ENCODE data around the gene MAP2K7.
"Not testable (repeated sequence)": the region's sequence is repeated elsewhere in the genome, so short reads cannot be mapped to it uniquely, and the experiment has no call there.

Gene MAP2K7

DNA sequence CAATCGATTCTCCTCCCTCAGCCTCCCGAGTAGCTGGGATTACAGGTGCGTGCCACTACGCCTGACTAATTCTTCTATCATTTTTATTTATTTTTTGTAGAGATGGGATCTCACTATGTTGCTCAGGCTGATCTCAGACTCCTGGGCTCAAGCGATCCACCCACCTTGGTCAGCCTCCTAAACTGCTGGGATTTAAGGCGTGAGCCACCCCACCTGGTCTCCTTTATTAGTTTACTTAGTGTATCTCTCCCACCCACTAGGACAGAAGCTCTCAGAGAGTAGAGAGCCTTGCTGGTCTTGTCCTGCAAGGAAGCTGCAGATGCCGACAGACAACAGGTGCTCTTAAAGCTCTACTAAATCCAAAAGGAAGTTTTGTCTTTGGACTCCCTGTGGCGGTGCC is 17.9 kb upstream of the MAP2K7 start:
- no peak for DNase-seq

DNA sequence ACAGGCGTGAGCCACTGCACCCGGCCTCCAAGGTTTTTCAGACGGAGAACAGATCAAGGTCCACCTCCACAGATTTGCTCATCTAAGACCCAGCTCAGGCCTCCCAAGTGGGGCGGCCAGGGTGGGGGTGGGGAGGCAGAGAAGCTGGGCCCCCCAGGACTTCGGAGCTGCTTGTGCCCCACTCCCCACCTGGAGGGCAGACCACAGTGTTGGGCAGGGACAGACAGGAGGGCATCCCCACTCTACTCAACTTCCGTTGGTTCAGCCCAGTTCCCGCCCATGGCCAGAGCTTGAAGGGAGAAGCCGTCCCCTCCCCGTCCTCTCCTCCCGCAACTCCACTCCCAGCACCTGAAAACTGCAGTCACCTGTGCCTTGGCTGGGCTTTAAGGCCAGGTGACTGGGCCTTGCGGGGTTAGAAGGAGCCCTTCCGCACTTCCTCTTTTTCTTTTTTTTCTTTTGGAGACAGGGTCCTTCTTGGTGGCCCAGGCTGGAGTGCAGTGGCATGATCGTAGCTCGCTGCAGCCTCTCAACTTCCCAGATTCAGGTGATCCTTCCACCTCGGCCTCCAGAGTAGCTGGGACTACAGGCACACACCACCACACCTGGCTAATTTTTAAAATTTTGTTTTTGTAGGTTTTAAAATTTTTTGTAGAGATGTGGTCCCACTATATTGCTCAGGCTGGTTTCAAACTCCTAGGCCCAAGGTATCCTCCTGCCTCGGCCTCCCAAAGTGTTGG is 16.1 kb upstream of the MAP2K7 start:
- DNase-seq, result no peak

DNA sequence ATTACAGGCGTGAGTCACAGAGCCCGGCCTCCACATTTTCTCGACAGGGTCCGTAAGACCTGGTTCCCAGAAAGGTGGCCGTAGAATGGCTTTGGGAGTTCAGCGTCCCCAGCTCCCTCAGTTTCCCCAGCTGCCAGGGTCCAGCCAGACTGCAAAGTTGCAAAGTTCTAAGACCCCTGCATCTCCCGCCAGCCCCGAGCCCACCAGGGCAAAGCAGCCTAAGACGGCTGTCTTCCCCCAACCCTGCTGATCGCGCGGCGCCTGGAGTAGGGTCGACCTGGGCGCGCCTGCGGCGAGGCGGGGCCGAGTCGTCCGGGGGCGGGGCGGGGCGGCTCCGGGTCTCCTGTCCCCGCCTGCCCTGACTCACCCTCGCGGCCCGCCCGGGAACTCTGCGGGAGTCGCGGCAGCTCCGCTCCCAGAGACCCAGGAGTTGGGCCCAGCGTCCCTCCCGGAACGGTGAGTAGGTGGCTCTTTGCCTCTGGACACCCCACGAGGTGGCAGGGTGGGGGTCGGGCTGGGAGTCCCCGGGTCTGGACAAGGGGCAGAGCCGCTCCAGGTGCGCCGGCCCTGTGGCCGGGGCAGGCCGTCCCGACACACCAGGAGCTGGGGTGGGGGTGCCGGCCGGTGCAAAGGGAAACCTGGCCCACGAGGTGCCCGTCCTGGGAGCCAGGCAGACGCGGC is 15.4 kb upstream of the MAP2K7 start, which contains the start of gene LRRC8E:
Gene LRRC8E, plus strand, starts transcription at position 366 of the 681 bp plus-strand sequence. CDS start 7,094 bp downstream, outside the sequence.
- DNase-seq, result no peak

DNA sequence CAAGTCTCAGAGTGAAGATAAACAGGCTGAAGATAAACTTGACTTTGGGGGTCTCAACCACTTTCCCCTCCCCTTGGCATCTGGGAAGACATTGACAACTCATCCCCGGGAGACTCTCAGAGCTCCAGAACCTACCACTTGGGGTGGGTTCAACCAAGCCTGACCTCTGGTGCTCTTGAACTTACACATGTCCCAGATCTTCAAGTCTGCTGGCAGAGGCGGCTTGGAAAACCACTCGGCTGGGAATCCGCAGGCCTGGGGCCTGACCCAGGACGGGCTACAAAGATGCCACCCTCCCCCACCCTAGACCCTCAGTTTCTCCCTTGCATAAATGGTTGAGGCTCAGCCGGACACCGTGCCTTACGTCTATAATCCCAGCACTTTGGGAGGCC is 14.9 kb upstream of the MAP2K7 start:
- no peak for DNase-seq

DNA sequence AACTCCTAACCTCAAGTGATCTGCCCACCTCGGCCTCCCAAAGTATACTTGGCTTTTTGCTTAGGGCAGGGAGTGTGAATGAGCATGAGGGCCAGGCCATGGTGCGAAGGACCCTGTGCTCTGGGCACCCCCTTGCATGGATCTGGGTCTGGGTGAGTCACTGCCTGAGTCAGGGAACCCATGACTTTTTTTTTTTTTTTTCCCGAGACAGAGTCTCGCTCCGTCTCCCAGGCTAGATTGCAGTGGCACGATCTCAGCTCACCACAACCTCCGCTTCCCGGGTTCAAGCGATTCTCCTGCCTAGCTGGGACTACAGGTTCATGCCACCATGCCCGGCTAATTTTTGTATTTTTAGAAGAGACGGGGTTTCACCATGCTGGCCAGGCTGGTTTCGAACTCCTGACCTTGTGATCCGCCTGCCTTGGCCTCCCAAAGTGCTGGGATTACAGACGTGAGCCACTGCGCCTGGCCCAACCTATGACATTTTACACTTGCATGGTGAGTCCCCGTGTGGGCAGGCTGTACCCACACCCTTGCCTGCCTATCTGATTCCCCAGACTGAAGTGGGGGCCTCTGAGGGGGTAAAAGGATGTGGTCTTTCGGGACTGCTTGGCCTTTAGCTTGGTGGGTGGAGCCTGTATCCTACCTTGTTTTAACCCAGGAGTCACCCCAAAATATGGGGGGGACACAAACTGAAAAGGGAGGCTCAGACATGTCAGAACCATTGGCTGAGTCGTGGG is 10.1 kb upstream of the MAP2K7 start:
- not testable (repeated sequence) for DNase-seq

DNA sequence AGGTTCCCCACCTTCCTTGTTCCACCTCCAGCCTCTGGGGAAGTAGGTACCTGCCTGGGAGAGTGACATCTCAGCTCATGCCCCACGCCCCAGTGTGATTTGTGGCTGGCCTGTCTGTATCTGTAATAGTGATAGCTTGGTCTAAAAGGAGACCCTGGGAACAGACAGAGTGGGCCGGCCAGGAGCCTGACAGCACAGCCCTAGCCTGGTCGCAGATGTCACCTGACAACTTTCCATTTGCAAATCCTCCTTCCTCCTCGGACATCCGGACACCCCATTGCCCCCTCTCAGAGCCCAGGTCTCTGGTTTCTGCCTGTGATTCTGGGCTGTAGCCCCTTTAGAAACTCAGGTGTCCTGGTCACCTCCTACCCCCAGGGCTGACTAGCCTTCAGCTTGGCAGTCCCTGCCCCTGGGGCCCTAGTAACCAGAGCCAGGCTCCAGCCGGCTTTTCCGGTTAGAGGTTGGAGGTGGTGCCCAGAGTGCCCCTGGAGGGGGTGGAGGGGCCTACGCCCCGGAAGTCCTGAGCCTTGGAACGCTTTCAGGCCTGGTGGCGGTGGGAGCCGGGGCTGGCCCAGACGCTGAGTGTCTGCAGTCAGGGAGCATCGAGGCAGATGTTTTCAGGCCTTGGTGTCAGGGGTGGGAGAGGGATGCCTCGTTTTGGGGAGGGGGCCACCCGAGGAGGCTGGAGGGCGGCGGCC is 8.9 kb upstream of the MAP2K7 start:
- no peak for DNase-seq

DNA sequence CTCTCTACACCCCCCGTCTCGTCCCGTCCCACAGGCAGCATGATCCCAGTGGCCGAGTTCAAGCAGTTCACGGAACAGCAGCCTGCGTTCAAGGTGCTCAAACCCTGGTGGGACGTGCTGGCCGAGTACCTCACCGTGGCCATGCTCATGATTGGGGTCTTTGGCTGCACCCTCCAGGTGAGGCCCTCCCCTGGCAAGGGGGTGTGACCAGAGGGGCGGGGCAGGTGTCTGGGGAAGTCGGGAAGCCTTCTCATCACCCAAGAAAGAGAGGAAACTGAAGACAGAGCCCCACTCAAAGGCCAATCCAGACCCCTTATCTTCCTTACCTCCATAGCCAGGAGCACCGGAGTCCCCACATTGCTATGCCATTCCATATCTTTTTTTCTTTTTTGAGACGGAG is 8.1 kb upstream of the MAP2K7 start:
- no peak for DNase-seq

DNA sequence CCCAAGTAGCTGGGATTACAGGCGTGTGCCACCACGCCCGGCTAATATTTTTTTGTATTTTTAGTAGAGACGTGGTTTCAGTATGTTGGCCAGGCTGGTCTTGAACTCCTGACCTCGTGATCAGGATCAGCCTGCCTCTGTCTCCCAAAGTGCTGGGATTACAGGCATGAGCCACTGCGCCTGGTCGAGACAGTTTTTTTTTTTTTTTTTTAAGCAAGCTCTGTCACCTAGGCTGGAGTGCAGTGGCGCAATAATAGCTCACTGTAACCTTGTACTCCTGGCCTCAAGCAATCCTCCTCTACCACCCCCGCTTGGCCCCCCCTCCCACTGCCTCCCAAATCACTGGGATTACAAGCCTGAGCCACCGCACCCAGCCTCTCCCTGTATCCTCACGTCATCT is 6.4 kb upstream of the MAP2K7 start:
- no peak for DNase-seq

DNA sequence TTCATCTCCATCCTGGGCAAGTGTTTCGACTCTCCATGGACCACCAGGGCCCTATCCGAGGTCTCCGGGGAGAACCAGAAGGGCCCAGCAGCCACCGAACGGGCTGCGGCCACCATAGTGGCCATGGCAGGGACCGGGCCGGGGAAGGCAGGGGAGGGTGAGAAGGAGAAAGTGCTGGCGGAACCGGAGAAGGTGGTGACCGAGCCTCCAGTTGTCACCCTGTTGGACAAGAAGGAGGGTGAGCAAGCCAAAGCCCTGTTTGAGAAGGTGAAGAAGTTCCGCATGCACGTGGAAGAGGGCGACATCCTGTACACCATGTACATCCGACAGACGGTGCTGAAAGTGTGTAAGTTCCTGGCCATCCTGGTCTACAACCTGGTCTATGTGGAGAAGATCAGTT is 4.7 kb upstream of the MAP2K7 start:
- DNase-seq, result no peak

DNA sequence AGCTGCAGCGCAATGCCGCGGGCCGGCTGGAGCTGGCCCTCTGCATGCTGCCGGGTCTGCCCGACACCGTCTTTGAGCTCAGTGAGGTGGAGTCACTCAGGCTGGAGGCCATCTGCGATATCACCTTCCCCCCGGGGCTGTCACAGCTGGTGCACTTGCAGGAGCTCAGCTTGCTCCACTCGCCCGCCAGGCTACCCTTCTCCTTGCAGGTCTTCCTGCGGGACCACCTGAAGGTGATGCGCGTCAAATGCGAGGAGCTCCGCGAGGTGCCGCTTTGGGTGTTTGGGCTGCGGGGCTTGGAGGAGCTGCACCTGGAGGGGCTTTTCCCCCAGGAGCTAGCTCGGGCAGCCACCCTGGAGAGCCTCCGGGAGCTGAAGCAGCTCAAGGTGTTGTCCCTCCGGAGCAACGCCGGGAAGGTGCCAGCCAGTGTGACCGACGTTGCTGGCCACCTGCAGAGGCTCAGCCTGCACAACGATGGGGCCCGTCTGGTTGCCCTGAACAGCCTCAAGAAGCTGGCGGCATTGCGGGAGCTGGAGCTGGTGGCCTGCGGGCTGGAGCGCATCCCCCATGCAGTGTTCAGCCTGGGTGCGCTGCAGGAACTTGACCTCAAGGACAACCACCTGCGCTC is 3.8 kb upstream of the MAP2K7 start:
- DNase-seq, result no peak

DNA sequence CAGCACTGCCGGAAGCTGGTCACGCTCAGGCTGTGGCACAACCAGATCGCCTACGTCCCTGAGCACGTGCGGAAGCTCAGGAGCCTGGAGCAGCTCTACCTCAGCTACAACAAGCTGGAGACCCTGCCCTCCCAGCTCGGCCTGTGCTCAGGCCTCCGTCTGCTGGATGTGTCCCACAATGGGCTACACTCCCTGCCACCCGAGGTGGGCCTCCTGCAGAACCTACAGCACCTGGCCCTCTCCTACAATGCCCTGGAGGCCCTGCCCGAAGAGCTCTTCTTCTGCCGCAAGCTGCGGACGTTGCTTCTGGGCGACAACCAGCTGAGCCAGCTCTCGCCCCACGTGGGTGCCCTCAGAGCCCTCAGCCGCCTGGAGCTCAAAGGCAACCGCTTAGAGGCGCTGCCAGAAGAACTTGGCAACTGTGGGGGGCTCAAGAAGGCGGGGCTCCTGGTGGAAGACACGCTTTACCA is 3.2 kb upstream of the MAP2K7 start:
- DNase-seq, result no peak

DNA sequence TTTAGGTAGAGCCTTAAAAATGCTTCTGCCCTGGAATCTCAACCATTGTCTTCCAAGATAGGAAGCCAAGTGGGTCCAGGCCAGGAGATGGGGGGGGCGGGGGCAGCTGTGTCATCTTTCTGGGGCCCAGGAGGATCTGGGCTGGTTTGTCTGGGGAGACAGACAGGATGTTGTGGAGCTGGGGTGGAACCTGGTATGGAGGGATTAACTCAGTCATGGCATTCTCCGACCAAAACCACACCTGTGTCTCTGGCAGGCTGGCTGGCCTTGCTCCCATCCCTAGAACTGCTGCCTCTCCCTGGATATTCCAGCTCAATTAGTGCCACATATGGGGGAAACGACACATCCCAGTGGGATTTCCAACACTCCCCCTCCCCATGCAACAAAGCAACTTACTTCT is 2.7 kb upstream of the MAP2K7 start:
- DNase-seq, result no peak

DNA sequence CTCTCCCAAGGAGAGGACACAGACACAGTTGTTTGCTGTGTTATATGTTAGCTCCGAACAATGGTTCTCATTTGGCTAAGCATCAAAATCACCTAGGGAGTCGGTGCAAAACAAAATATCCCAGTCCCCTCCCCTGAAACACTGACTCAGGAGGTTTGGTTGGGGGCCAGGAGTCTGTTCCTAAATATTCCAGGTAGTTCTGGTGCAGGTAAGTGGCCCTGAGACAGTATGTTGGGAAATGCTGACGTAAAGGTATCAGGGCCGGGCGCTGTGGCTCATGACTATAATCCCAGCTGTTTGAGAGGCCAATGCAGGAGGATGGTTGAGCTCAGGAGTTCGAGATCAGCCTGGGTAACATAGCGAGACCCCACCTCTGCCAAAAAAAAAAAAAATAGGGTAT is 2.3 kb upstream of the MAP2K7 start:
- no peak for DNase-seq

DNA sequence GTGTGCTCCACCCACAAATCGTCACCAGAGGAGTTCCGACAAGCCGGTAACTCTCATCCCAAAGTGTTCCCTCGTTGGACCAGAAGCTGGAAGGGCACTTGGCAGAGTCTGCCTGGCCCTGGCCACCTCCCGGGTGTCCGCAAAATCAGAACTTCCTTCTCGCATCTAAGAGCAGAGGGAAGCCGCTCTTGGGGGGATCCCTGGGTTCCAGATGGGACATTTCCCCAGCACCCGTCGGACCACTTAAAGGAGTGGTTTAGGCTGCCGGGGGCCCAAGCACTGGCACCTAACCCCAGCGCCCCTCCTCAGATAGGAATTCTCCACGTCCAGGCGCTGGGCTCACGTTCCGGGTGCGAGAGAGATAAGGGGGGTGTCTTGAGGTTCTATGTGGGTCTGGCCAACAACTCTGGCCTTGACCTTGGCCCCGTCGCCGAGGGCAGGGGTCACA is 857 bp upstream of the MAP2K7 start:
- no peak for DNase-seq

DNA sequence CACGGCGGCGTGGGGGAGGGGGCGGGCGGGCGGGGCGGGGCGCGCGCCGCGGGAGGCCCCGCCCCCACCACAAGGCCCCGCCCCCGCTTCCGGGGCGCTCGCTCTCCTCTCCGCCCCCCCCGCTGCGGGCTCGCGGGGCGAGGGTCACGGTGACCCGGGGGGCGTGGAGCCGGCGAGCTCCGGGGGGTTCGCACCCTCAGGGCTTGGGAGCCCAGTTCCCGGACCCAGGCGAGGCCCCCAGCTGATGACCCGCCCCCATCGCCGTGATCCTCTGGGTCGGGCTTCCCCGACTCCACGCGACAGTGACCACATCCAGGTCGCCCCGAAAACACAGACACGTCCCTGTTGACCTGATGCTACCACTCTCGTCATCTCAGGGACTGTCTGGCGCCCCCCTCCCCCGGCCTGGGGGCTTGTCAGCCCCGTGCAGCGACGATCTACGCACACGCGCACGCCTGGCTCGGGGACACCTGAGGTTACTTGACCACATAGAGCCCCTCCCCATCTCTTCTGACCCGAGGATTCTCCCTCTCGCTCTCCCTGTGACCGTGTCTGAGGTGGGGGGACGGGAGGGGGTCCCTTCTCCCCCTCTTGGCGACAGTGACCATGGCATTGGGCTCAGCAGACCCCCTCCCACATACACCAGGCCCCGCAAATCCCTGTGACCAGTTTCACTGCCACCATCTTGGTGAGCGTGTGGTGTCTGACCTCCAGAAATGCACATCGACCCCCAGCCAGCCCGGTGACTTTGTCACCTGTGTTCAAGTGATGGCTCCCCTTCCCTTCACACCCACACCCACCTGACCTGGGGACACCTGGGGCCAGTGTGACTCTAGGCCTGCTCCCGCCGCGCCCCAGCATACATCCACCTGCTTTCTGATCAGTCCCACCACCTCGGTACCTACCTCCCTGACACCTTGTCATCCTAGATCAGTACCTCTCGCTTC is 670 bp downstream of the MAP2K7 start:
- peak; percentile 49 for DNase-seq

DNA sequence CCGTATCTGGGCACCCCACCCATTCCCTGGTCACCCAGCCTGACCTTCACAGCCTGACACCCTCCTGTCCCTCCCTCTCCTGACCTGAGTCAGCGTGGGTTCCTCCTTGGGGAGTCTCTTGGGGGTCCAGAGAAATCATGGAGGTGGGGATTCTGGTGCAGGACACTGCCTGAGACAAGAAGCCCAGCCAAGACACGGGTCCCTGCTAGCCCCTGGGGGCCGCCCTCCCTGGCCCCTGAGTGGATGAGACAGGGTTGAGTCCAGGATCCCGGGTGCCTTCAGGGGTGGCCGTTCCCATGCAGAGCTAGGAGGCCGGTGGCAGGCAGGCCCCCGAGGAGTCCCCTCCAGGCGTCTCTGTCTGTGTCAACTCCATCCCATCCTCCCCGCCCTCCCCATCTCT is 1.6 kb downstream of the MAP2K7 start:
- no peak for DNase-seq

DNA sequence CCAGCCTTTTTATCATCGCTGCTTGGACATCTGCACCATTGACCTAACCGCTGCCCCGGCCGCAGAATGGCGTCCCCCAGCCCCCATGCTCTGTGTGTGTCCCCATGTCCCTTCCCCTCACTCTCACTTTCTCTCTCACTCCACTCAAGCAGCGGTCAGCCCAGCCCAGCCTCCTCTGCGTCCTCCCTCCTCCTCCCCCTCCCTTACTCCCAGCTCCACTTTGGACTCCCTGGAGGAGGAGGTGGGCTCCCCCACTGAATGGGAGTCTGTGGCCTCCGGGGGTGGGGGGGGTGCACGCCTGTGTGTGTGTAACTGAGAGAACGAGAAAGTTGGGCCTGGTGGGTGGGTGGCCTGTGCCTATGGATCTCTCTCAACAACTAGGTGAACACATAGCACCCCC is 2.2 kb downstream of the MAP2K7 start:
- no peak for DNase-seq

DNA sequence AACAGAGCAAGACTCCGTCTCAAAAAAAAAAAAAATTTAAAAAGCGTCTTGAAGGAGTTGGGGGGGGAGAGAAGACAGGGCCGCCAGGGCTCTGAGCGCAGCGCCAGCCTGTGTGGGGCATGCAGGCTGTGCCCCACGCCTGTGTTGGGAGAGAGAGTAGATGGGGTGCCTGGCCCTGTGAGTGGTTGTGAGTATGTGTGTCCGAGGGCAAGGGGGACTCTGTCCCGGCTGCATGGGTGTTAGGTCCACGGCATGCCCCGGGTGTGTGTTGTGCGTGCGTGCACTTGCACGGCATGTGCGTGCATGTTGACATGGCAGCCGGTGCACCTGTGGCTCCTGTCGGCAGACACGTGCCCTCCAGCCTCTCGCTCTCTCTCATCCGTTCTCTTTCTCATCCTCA is 3.4 kb downstream of the MAP2K7 start:
- DNase-seq, result no peak

DNA sequence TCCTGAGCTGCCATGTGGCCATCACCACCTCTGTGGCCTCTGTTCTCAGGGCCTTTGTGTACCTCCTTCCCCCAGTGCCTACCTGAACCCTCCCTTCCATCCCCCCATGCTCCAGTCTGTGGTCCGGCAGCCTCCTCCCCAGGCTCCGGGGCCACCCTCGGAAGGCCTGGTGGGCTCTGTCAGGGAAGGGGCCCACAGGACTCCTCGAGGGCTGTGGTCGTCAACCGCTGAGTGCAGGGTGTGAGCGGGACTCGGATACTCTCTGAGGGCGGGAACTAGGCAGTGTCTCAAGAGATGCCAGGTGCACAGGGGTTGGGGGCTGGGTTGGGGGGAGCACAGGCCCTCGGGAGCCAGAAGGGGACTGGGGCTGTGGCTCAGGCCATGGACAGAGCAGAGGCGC is 3.9 kb downstream of the MAP2K7 start:
- DNase-seq, result no peak

DNA sequence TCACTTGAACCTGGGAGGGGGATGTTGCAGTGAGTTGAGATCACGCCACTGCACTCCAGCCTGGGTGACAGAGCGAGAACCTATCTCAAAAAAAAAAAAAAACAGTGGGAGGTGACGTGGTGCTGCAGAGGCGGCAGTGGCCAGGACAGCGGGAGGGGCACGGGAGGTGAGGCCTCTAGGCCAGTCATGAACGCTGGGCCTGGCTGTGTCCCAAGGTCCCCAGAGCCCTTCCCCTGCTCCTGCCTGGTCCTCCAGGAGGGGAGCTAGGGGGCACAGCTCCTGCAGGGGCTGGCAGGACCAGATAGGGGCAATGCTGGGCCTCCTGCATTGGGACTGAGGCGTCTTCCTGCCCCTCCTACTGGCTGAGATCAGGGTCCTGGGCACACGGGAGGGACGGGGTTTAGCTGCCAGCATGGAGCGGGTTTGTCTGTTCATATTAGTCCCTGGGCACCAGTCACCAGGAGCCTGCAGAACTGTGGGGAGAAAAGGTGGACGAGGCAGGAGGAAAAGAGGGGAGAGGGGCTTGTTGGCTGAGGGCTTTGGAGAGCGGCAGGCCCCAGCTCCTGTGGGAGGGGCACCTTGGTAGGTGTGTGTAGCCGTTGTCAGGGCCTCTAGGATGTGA is 4.5 kb downstream of the MAP2K7 start:
- no peak for DNase-seq

Measured in NCI-H2171 (cell line).